CD4-positive, alpha-beta T cell treated with Interleukin-15 for 4 hours (primary cell): ENCODE results near the gene SNAP47.
A peak's percentile ranks its signal among the peaks of the same experiment; 100 is the strongest.

Experiments
- DNase-seq: peaks from one replicate; pipeline ENCODE4 v3.0.0-alpha.2; 2020; ENCODE audit warnings: low spot score

The SNAP47 gene

DNA sequence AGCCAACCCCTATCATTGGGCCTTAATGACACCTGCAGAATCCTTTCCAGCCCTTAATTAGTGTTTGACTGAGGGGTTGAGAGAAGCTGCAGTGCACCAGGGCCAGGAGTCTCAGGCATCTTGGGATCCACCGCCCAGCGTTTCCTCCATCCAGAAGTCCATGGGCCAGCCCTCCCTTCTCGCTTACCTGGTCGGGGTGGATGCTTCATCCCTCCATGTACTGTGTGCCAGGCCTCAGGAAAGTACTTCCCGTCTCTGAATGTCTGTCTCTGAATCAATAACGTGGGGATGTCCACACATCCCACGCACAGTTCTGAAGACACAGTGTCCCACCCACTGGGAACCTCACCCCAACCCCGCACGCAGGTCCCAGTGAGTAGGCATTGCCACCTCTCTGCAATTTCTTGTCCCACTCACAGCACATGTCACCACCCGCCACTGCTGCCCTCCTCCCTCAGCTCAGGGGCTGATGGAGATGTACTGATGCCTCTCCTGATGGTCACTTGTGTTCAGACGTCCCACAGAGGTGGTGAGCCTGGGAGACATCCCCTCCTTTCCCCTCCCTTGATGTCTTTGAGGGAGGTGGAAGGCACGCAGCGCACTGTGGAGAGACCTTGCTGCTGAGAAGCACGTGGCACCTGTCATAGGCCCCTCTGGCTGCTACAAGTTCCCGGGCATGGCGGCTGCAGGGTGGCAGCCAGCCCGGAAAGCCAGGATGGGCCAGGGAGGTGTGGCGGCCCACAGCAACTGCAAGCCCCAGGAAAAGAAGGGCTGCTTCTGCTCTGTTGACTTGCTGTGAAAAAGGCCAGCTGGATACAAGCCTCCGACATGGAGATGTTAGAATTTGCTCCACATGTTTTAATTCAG lies 50.8 kb downstream of the SNAP47 start:
- DNase-seq = no peak

DNA sequence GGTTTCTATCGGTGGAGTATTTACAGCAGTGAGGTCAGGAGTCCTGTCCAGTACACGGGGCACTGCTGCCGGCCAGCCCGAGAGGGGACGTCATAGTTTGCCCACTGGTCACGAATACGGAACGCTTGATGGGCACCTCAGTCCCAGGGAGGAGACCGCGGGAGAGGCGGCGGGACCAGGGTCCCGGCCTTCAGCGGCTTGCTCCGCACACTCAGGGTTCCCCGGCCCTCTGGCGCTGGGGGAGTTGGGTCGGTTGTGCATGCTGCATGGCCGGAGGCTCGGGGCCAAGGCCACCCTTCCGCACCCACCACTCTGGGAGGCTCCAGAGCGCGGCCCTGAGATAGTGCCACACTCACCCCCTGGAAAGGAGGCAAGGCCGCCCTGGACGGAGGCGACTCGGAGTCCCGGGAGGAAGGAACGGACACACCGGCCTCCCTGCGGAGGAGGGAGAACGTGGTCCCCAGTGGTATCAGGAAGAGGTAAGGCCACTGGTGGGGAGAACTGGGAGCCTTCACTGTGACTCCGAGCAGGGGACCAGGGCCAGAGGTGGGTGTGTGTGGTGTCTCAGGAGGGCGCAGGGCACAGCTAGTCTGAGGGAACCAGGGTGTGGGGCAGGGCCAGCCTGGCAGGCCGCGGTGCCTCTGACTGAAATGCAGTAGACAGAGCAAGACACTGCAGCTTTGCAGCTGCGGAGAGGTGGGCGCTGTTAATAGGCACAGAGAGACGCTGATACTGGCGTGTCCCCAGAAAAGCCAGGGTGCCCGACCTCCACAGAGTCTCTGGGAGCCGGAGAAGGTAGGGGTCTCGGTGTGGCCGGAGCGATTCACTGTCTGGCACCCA lies 51.7 kb downstream of the SNAP47 start:
- DNase-seq = no peak

DNA sequence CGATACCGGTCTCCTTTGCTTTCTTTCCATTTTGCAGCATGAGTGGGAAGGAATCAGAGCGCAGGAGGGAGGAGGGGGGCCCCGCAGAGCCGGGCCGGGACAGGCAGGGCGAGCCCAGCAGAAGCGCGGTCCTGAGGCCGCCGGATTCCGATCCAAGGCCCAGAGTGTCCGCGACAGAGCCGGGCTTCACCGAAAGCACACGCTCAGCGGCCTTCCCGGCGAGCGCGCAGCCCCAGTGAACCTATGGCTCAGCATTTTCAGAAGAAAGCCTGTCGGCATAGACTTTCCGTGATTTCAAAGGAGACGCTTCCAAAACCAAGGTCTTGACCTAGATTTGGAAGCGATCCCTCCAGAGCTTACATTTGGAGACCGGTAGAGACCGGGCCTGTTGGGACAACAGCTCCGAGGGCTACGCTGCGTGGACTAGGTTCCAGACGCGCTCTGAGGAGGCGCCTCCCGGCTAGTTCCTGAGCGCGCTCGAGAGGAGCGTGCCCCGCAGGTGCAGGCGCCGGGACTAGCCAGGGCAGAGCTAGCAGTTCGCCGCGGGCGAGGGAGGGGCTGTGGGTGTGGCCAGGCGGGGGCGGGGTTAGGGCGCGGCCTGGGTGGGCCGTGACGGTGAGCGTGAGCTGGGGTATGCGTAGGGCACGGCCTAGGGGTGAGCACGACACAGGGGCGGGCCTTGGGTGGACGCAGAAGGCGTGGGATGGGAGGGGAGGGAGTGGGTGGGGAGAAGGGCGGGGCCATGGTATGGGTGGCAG lies 52.5 kb downstream of the SNAP47 start:
- DNase-seq = peak; percentile 96

DNA sequence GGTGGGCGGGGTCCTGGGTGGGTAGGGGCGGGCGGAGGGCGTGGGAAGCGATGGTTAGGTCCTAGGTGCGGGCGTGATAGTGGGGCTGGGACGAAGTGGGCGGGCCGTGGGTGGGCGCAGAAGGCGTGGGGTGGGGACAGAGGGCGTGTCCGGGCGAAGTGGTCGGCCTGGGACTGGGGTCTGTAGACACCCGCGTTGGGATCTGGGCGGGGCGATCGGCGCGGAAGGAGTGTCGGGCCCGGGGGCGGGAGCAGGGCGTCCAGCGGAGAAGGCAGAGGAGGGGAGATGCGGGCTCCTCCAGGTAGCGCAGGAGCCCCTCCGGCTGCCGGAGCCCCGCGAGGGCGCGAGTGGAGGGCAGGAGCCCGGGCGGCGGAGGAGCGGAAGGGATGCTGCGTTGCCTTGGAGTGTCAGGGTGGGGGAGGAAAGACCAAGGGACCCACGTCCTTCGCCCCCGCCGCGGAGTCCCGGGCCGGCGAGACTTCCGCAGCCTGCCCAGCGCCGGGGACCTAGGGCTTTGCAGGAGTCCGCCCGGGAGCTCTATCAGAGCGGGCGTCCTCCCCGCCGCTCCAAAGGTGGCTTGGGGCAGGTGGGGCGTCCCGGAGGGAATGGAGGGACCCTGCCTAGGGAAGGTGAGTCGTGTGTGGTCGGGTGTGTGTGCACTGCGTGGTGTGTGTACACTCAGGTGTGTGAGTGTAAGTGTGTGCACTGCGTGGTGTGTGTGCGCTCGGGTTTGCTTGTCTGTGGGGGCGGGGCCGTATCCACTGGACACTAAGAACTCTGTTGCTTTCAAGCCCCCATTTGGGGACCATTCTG lies 53.2 kb downstream of the SNAP47 start:
- no peak for DNase-seq

DNA sequence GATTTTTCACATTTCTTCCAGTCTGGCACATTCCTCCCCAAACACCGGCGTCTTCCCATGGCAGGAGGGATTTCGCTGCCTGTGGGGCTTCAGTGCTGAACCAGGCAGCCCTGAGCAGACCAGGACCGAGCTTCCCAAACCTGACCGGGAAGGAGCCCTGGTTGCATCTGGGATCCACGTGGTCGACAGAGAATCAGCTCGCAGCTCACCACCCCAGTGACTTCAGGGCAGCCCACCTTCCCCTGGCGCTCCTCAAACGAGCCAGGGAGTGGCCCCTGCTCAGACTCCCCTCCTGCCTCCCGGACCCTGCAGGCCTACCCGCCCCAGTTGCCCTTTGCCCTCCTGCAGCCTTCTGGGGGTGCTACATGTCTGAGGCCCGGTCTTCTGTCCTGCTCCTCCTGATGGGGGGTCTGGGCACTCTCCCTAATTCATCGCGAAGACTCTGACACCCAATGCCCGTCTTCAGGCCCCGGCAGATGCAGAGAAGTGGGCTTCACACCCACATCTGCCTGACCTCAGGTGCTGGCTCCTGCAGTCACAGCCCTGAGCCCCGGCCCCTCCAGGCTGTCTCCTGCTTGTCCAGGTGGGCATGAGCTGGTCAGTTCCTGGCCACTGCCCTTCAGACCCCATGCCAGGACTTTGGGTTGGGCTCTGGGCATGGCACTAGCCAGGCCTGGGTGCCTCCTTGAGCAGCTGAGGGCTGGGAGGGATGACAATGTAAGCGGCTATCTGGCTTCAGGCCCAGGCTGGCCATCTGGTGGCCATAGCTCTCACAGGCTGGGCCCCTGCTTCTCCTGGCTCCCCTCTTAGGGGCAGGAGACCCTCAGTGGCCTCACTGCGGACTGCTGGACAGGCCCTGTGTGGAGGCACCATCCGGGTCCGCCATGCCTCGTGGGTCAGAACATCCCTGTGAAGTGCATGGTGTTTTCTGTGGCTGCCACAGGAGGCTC lies 54.1 kb downstream of the SNAP47 start:
- DNase-seq = no peak

DNA sequence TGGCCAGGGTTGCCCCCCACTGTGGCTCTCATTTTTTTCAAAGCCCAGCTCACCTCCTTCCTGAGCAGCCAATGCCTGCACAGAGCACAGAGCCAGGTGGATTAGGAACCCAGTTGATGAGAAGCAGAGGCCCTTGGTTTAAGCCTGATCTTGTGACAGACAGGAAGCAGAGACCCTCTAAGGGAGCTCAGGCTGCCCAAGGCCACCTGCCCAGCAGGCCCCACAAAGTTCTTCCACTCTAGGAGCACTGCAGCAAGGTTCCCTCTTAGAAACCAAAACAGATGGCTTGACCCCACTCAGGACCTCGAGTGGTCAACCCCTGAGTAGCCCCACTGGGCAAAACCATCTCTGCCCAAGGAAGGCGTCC lies 54.8 kb downstream of the SNAP47 start:
- no peak for DNase-seq

DNA sequence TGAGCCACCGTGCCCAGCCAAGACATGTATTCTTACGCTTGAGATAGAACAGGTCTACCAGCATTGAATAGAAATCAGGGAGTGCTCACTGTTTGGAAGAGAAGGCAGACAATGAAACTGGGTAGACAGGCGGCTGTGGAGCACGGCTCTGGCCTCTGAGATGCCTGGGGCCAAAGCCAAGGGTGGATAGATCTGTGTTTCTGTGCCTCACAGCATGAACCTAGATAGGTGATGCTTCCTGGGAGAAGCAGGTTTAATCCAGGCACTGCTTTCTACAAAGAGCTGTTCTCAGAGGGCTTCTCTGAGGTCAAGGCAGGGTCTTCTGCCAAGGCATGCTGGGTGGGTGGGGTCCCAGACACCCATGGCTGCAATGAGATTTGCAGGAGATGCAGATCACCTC lies 55.6 kb downstream of the SNAP47 start:
- no peak for DNase-seq

DNA sequence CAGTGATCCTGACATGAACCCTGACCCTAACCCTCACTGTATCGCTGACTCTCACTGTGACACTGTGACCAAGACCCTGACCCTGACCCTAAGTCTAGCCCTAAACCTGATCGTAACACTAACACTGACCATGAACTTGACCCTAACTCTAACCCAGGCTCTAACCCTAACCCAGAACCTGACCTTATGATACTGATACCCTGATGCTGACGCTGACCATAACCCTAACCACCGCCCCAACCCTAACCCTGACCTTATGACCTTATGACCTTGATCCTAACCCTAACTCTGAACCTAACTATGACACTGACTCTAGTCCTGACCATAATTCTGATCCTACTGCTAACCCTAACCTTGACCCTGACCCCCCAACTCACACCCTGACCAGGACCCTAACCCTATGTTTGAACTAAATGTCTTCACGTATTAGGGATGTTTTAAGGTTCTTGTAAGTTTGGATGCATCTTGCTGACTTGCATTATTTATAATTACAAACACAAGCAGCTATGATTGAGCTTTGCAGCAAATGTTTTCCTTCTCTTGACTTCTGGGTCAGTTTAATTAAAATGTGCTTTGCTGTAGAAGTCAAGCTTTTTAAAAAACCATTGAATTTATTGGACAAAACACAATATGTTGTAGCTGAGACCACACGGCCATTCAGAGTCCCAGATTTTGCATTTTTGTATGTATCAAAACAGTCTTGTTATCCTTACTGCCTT lies 56.3 kb downstream of the SNAP47 start:
- no peak for DNase-seq

DNA sequence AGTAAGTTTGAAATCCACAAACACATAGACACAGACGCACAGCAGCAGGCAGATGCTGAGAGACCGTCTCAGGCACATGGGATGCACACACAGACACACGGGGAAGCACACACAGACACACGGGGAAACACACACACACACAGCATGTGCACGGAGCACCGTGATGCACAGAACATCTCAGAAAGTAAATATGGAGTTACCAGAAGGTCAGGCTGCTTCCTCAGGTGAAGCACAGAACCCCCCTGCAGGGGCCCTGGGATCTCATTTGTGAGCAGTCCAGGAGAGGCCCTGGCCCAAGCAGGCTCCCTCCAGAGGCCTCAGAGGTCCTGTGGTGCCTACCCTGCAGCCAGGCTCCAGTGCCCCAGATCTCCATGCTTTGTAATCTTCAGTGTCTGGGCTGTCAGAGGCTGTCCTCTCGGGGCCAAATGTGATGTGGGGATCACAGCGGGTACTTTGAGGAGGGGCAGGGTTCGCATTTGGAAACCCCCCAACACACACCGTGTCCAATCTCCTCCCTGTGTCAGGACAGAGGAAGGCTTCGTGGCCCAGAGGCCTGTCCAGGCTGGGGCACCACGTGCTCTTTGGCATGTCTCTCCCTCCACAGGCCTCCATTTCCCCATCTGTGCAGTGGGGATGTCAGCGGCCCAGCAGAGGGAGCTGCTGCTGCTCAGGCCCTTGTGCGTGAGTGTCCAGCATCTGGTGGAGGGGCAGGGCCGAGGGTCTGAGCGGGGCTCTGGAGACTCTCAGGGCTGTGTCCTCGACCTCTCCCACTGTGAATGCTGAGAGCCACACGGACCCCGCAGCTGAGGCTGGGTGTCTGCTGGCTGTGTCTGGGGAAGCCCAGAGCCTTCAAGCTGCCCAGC lies 57.2 kb downstream of the SNAP47 start:
- DNase-seq = no peak

DNA sequence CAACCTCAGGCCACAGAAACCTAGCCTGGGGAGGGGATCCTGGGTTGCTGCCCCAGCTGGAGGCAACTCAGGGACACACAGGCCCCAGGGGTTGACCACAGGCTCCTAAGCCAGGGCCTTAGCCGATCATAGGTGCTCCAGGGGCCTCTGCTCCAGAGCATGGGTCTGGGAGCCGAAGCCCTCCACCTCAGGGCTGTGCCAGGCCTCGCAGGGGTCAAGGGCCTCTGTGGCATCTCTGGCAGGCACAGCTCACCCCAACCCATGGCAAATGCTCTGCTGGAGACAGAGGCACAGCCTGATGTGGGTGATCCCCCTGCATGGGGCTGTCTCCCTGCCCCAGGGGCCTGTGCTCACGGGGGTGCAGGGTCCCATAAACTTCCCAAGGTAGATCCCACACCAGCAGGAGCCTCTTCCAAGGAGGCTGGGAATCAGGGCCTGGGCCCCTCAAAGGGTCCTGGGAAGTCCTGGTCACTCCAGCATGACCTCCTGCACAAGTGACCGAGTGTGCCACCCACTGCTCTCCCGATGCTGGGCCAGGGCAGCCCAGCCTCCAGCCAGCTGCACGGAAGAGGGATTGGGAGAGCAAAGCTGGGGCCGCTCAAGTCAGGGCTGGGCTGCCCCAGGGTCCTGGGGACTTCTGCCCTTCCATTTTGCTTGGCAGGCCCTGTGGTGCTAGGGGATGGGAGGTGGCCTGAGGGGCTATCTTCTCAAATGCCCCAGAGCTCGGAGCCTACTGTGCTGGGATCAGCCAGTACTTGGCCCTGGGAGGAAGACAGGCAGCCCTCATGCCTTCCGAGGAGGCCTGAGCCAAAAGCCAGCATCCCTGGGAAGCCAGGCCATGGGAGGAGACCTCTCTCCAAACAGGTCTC lies 58.1 kb downstream of the SNAP47 start:
- no peak for DNase-seq

DNA sequence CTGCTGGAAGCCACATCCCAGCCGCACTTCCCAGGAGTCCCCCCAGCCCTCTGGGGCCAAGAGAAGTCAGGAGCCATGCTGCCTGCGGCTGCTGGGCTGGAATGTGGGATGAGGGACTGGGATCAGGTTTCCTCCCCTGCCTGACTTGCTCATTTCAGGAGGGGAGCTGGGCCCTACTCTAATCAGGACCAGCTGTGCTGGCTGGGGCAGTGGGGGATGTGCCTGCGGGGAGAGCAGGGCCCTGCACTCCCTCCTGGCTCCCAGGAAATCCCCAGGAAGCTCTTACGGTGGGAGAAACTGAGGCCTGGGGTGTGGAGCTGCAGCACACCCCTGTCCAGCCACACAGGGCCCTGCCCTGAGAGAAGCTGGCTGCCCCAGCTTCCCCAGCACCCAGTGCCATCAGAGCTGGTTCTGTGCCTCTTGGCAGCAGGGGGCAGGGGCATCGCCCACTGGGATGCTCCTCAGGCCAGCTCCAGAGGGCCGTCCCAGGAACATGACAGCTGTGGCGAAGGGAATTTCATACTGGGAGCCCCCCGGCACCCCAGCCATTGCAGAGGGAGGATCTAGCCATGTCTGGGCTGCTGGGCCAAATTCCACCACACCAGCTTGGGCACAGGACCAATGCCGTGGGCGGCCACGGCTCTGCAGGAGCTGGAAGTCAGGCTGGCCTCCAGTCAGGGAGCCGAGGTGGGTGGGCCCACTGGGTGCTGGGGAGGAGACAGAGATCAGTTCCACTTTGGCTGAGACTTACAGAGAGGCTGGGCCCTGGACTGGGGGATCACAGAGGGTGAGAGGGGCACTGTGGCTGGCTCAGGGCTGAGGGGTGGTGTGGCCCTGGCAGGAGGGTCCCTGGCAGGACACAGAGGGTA lies 58.9 kb downstream of the SNAP47 start:
- no peak for DNase-seq

DNA sequence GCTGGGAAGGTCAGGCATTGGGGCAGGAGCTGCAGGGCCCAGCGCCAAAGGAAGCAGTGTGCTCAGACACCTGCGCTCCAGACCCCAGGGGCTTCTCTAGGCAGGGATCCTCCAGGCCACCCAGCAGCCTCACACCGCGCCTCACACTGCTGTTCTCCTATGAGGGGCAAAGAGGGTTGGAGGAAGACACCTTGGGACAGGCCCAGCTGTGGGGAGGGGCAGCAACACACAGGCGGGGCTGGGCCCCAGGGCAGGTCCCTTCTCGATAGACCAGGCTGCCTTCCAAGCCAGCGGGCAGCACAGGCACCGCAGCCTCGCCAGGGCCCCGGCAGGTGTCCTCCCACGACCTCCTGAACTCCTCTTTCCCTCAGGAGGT lies 59.6 kb downstream of the SNAP47 start:
- no peak for DNase-seq

DNA sequence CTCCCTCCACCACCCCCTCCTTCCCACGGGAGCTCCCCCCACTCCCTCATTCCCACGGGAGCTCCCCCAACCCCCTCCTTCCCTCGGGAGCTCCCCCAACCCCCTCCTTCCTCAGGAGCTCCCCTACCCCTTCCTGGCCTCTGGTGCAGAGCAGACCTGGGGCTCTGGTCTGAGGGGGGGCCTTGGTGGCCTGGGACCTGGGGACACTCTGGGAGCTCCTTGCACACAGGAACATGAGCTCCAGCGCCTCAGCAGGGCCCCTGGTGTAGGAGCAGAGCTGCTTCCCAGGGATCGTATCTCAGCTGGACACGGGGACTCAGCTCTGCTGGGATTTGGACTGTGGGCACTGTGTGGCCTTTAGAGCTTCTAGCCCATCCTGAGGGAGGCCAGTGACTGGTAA lies 60.5 kb downstream of the SNAP47 start:
- DNase-seq = no peak

DNA sequence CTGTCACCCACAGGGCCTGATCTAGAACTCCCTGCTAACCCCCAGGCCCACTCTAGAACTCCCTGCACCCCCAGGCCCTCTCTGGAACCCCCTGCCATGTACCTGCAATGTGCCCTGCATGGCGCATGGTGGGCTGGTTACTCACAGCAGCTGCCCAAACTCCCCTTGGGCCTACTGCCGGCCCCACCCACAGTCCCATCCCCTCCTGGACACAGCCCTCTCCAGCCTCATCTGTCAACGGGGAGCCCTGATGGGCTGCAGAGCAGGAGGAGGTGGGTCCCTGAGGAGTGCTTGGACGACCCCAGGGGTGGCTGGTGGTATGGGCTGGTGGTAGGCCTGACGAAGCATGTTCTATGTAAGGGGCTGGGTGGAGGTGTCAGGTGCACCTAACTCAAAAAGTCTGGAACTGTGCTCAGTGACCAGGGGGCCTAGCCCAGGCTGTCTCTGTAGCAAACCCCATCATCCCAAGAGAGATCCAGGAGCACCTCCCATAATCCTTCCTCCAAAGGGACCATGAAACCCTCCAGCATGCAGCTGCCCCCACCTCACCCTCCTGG lies 61.2 kb downstream of the SNAP47 start:
- no peak for DNase-seq

DNA sequence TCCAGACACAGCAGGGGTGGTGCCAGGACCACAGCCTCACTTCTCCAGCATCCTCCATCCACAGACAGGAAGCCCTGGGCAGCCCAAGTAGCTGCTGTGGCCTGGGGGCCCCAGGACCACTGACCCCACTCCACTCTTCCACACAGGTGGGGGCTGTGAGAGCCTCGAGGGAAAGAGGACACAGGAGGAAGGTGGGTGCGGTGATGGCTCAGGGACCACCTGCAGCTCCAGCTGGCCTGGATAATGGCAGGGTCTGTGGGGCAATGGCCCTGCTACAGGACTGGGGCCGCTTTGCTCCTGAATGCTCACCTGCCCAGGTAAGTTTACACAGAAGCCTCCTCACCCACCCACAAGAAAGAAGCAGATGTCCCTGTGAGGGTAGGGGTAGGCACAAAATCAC lies 61.9 kb downstream of the SNAP47 start:
- DNase-seq = no peak

DNA sequence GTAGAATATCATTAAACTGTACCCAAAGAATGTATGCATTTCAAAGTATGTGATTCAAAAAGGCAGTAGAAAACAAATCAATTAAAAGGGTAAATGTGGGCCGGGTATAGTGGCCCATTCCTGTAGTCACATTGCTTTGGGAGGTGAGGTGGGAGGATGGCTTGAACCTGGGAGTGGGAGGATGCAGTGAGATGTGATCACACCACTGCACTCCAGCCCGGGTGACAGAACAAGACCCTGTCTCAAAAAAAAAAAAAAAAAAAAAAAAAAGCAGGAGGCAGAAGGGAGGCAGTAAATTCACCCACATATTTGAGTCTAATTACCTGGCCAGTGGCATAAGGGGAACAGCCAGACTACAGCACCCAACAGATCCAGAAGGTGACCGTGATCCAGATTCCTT lies 62.4 kb downstream of the SNAP47 start:
- DNase-seq = no peak
